Epidermal melanocyte (primary cell): ENCODE results near the gene CFAP20.
"Not testable (repeated sequence)": the region's sequence is repeated elsewhere in the genome, so short reads cannot be mapped to it uniquely, and the experiment has no call there.

ENCODE experiments used
- DNase-seq: peaks from one replicate; pipeline ENCODE4 v3.0.0; 2011; ENCODE audit warnings: low spot score; ENCODE audit not compliant: insufficient read length

Gene CFAP20

DNA sequence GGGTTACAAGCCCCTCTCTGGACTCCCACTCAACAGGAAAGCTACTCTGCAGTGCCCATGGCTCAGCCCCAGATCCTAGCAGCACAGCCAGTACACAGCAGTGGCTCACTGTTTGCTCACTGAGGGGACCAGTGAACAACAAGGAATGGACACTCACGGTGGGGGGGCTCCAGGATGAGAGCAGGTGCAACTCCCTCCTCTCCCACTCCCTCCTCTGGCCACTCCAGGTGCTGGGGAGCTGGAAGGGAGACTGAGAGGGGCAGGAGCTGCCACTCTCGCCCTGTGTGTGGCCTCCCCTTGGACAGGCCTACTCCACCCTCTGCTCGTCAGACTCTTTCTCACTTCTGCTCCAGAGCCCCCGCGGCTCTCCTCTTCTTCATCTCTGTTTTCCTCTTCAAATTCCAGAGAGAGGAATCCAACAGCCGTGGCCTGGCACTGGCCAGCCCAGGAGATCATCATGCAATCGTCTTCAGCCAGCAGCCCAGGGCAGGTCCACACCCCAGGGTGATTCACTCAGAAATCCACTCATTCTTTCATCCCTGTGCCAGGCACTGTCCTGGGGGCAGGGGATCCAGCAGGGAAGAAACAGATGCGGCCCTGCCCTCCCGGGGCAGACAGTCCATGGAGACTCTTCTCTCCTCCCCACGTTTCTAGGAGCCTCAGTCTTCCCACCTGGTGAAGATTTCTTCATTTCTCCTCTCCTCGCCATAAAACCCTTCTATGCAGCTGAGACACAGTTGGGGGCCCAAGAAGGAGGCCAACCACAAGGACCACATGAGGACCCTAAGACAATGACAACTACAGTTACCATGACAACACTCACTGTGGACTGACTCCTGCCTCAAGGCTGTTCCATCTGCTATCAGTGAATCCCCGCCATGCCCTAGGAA, 30.7 kb downstream of the CFAP20 start:
- no peak for DNase-seq

DNA sequence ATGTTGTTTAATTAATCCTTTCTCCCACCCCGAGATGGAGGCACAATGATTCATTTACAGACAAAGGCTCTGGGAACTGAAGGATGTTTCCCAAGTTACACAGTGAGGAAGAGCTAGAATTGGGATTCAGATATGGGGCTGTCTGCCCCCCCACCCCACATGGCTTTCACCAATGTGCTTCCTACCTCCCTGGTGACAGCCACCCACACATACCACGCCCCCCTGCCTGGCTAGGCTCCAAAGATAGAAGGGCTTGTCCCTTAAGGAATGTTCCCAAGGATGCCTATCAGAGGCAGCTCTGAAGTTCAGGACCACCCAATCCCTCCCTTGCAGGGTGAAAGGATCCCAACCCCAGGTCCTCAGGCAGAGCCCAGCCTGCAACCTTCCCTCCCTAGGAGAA, 32.9 kb downstream of the CFAP20 start:
- no peak for DNase-seq

GRCh38 chr16:58095575-58095960, 33.6 kb downstream of the CFAP20 start:
- DNase-seq: not testable (repeated sequence)

GRCh38 chr16:58094791-58095574, 34.2 kb downstream of the CFAP20 start:
- DNase-seq: no peak

- DNase-seq: no peak
Observed at GRCh38 chr16:58094026-58094425, 35.2 kb downstream of the CFAP20 start.

DNA sequence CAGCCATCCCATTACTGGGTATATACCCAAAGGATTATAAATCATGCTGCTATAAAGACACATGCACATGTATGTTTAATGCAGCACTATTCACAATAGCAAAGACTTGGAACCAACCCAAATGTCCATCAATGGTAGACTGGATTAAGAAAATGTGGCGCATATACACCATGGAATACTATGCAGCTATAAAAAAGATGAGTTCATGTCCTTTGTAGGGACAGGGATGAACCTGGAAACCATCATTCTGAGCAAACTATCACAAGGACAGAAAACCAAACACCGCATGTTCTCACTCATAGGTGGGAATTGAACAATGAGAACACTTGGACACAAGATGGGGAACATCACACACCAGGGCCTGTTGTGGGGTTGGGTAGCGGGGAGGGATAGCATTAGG, 38.8 kb downstream of the CFAP20 start:
- DNase-seq: not testable (repeated sequence)

DNA sequence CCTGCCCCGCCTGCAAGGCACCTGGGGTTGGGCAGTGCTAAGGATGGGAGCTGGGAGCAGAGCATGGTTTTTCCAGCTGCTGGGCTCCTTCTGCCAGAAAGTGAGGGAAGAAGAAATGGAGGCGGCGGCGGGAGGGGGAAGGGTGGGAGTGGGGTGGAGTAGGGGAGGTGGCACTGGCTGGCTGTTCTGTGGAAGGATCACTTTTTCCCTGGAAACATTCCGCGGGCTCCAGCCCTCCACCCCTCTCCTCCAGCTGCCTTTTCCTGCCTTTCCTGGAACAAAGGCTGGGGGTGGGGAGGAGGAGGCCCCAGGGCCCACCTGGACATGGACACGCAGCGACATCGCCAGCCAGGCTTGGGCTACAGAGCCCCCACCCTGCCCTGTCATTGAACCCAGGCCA, 41.1 kb downstream of the CFAP20 start:
- DNase-seq: no peak

DNA sequence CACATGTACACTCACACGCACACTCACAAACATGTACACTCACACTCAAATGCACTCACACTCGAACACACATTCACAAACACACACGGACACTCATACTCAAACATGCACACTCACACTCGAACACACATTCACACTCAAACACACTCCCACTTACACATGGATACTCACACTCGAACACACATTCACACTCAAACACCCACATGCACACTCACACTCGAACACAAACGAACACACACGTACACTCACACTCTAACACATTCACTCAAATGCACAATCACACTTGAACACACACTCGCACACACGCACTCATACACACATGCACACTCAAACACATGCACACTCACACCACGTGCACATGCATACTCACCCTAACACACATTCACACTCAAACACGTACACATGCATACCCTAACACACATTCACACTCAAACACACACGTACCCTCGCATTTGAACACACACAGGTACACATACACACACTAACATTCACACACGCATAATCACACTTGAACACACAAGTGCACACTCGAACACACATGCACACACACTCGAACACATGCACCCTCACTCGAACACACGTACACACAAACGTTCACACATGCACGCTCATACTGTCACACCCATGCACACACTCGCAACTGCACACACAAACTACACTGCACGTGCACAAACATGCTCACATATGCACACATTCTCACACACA, 41.8 kb downstream of the CFAP20 start:
- DNase-seq: no peak

- DNase-seq: no peak
Observed at GRCh38 chr16:58086381-58087208, 42.6 kb downstream of the CFAP20 start.

DNA sequence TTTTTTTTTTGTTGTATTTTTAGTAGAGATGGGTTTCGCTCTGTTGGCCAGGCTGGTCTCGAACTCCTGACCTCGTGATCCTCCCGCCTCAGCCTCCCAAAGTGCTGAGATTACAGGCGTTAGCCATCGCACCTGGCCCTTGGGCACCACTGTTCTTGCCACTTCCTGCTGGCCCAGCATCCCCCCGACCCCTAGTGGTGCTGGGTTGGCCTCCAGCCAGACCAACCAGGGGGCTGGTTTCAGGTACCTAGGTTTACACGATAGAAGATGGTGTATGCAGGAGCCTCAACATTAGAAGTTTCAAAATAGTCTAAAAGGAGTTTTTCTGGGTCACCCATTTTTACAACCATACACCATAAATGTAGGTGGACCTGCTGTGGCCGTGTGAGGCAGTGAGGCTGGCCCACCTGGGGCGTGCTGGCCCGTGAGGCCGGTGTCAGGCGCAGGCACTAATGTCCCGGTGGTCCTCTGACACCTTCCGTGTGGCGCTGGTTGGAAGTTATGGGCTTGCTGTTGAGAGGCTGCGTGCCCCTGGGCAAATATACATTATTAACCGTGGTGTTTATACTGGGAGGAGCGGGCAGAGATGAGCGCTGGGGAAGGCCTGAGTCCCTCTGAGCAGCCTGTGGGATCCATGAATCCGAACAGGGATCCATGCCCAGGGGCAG, 43.5 kb downstream of the CFAP20 start:
- DNase-seq: no peak

- no peak for DNase-seq
Observed at GRCh38 chr16:58085171-58085570, 44.0 kb downstream of the CFAP20 start.

DNA sequence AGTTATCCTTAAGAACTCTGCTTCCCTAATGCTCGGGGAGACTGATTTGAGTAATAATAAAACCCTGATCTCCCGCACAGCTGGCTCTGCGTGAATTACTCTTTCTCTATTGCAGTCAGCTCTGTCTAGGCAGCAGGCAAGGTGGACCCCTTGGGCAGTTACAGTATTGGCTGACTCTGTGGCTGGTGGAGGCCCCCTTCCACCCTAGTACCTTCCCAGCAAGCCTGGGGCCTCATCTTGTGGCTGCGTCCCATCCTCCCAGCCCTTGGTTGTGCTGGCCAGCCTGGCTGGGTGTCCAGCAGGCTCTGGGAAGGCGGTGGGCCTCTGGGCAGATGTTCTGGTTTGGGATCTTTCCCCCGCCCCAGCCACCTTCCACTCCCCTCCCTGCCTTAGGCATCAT, 44.5 kb downstream of the CFAP20 start:
- DNase-seq: no peak

GRCh38 chr16:58082381-58082780, 46.8 kb downstream of the CFAP20 start:
- no peak for DNase-seq

DNA sequence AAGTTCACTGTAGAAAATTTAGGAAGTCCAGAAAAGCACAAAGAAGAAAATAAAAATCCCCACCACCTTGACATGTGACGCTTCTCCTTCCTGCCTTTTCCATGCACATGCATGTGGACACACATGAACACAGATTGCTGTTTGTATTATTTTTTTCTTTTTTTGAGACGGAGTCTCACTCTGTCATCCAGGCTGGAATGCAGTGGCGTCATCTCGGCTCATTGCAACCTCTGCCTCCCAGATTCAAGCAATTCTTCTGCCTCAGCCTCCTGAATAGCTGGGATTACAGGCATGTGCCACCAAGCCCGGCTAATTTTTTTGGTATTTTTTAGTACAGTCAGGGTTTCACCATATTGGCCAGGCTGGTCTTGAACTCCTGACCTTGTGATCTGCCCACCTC, 48.5 kb downstream of the CFAP20 start:
- DNase-seq: not testable (repeated sequence)

DNA sequence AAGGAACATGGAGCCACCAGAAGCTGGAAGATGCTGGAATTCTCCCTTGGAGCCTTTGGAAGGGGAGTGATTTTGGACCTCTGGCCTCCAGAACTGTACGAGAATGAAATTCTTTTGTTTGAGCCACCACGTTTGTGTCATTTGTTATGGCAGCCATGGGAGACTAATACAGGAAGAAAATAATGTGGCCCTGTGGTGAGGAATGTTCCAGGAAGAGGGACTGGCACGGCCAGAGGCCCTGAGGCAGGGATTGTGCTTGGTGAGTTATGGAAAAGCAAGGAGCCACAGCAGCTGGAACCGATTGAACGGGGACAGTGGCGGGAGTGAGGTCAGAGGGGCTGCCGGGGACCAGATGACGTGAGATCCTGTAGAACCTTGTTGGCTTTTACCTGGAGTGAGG, 51.4 kb downstream of the CFAP20 start:
- no peak for DNase-seq

DNA sequence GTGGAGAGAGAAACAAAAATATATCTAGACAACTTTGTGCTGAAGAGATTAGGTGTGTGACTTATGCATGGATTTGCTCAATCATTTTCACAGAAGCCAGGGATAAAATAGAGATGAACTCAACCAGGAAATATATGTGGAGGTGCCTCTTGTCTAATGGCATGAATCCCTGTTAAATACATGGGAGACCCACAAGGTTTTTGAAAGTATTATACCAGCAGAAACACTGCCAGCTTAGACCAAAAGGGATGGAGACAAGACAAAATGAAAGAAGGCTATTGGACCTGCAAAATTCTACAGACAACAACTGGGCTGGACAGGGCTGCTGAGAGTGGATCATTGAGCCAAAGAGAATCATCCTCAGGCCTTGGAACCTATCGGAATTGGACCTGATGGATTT, 52.7 kb downstream of the CFAP20 start:
- DNase-seq: no peak

- no peak for DNase-seq
Observed at GRCh38 chr16:58074657-58075056, 54.5 kb downstream of the CFAP20 start.

GRCh38 chr16:58073086-58073485, 56.1 kb downstream of the CFAP20 start:
- DNase-seq: not testable (repeated sequence)

GRCh38 chr16:58072134-58072533, 57.0 kb downstream of the CFAP20 start:
- not testable (repeated sequence) for DNase-seq

- no peak for DNase-seq
Observed at GRCh38 chr16:58070585-58070984, 58.6 kb downstream of the CFAP20 start.
